B cell (primary cell): Measurements from ENCODE around the gene CAPN15.

Experiments used
- CTCF ChIP-seq: fragments of 200-600 bp; IDR thresholded peaks from one replicate; pipeline ENCODE4 v1.8.0; 2022; ENCODE audit warnings: antibody characterized with exemption, mild to moderate bottlenecking
- EZH2 ChIP-seq: IDR thresholded peaks from 2 replicates; pipeline ENCODE4 v1.6.1; 2012; ENCODE audit warnings: borderline replicate concordance, low read depth, mild to moderate bottlenecking, moderate library complexity, low read length; ENCODE audit not compliant: insufficient read depth, poor library complexity, severe bottlenecking

GRCh38 chr16:559411-560203, 32.1 kb downstream of the CAPN15 start:
- no peak for TF ChIP-seq CTCF
- TF ChIP-seq EZH2 = no peak
